Measurements from ENCODE around the gene VAT1L.

VAT1L gene

DNA sequence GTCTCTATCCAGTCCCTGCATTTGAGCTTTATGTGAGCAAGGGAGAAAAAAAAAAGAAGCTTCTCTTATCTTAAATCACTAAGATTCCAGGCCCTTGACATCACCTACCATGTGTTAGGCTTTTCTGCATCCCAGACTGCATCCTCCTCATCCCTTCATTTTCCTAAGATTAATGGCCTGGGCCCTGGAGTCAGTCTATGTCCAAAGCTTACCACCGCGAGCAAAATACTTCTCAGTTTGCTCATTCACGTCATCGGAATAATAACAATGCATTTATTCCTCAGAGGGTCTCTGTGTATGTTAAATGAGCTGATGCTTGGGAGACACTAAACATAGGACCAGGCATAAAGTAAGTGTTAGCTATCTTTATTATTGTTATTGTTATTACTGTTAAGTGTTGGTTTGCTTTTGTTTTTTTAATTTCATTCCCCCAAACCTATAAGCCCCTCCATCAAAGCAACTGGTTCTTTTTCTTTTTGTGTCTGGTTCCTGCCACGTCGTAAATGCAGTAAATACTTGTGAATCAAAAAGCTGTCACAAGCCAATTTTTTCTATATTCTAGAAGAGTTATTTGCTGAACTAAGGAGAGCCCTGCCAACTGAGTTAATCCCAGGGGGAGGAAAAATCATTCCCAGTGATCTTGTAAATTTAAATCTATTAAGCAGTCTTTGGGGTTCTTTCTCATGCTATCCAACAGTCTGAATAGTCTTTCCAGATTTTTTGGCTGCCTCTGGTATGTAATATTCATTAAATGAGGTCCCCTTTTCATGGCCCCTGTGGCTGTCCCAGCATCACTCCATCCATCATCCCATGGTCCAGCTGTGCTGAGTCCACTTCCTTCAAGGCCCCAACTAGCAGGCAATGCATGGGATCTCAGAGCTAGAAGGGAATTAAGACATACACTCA, 46.5 kb downstream of the VAT1L start:
- DNase-seq (ENCODE audit: low spot score), result peak; percentile 9

GRCh38 chr16:77836801-77837200, 48.4 kb downstream of the VAT1L start:
- no peak for DNase-seq (ENCODE audit: low spot score)

DNA sequence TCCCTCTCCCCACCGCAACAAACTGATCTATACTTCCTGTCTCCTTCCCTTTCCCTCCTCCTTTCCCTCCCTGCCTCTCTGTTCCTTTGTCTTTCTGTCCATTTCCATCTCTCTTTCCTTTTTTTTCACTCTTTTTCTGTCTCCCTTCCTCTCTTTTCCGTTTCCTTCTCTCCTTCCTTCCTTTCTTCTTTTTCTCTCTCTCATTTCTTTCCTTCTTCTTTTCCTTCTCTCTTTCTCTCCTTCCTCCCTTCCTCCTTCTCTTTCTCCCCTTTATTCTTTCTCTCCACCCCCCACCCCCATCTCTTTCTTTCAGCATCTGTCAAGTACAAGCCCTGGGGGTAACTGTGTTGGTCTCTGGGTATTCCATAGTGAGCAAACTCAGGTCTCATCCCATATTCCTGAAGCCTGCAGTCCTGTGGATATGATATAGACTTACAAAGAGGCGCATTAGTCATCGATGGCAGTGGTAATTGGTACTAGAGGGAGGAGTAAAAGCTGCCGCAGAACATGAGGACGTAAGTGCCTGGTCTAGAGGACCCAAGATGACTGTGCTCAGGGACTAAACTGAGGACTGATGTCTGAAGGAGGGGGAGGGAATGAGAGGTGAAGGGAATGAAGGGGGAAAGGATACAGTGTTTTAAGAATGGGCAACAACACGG, 50.4 kb downstream of the VAT1L start:
- no peak for DNase-seq (ENCODE audit: low spot score)

GRCh38 chr16:77840093-77840492, 51.7 kb downstream of the VAT1L start:
- no peak for DNase-seq (ENCODE audit: low spot score)

GRCh38 chr16:77840673-77841501, 52.5 kb downstream of the VAT1L start:
- DNase-seq (ENCODE audit: low spot score), result no peak

DNA sequence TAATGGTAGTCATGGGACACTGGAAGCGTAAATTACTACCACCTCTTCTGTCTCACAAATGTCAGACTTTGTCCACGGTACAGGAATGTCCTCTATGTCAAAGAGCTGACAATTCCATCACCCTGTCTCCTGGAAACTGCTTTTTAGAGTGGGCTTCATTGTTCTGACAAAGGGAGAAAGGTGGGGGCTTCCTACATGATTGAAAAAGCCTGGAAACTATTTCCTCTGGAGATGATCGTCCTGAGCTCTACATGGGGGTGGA, 53.1 kb downstream of the VAT1L start:
- no peak for DNase-seq (ENCODE audit: low spot score)

- DNase-seq (ENCODE audit: low spot score), result no peak
Observed at GRCh38 chr16:77842468-77842867, 54.1 kb downstream of the VAT1L start.

- no peak for DNase-seq (ENCODE audit: low spot score)
Observed at GRCh38 chr16:77843405-77843804, 55.0 kb downstream of the VAT1L start.

GRCh38 chr16:77844801-77845200, 56.4 kb downstream of the VAT1L start:
- no peak for DNase-seq (ENCODE audit: low spot score)

DNA sequence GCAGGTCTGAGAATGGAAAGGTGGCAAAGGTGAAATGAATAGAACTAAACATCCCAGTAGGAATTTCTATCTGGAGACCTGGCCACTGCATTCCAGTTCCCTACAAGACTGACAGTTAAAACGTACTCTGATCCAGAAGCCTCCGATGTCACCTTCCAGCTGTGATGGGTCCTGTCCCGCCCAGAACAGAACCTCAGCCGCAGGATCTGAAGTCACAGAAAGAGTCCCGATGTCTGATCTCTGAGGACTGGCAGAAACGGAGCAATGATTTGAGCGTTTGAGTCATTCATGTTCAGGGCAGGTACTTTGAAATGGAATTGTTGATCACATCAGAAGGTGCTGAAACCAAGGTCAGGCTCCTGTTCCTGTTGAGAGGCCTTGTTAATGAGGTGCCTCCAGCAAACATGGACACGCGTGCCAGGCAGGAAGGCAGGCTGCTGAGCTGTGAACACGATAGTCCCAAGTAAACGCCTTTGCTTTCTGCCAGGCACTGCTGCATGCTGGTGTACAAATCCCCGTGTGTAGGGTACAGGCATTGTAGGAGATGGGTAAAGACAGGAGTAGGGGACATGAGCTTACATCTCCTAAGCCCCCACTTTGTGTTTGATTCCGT, 61.4 kb downstream of the VAT1L start:
- DNase-seq (ENCODE audit: low spot score), result no peak

DNA sequence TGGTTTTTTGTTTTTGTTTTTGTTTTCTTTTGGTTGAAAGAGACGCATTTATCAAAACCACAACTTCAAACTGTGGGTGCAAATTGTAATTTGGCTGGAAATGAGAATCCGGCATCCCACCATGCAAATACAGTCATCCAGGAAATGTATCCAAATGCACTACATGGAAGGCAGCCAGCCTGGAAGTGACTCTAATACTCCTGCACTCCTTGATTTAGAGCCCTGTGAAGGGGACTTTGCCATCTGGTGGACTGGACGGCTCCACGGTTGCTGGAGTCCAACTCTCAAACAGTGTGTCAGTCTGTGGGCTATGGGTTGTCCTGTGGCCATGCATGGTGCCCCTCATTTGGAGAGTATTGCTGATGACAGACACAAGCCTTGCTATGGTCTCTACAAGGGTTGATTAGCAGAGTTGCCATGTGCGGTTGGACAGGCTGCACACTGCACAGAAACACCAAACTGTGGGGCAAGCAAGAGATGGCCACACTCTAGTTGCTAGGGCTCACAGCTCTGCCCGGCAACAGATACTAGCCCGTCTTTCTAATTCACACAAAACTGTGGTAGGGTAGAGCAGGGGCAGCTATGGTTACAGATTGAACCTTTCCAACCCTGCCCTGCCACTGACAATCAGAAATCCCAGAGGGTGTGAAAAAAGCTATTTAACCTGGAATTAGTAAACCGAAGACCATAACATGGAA, 62.4 kb downstream of the VAT1L start:
- peak; percentile 79 for DNase-seq (ENCODE audit: low spot score)

- no peak for DNase-seq (ENCODE audit: low spot score)
Observed at GRCh38 chr16:77853161-77853560, 64.8 kb downstream of the VAT1L start.

GRCh38 chr16:77856438-77857160, 68.2 kb downstream of the VAT1L start:
- DNase-seq (ENCODE audit: low spot score), result no peak

- DNase-seq (ENCODE audit: low spot score), result no peak
Observed at GRCh38 chr16:77858060-77858459, 69.7 kb downstream of the VAT1L start.

GRCh38 chr16:77859493-77860232, 71.3 kb downstream of the VAT1L start:
- no peak for DNase-seq (ENCODE audit: low spot score)

DNA sequence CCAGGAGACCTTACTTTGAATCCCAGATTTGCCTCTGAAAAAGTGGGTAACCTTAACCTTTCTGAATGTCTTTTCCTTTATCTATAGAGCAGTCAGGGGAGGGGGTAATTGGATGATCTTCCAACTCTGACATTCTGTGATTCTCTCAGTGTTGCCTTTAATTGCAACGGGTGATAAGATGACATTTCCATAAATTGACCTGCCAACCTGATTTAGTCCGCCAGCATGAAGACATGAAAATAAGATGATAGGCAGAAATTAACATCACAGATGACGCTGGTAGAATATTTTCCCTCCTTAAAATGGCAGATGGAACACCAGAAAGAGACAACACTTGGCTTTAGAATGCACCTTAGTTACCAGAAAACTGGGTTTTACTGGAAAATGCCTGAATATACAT, 72.6 kb downstream of the VAT1L start:
- DNase-seq (ENCODE audit: low spot score), result no peak

- no peak for DNase-seq (ENCODE audit: low spot score)
Observed at GRCh38 chr16:77863250-77863649, 74.9 kb downstream of the VAT1L start.

GRCh38 chr16:77866752-77867151, 78.4 kb downstream of the VAT1L start:
- no peak for DNase-seq (ENCODE audit: low spot score)

- no peak for DNase-seq (ENCODE audit: low spot score)
Observed at GRCh38 chr16:77868052-77868451, 79.7 kb downstream of the VAT1L start.

DNA sequence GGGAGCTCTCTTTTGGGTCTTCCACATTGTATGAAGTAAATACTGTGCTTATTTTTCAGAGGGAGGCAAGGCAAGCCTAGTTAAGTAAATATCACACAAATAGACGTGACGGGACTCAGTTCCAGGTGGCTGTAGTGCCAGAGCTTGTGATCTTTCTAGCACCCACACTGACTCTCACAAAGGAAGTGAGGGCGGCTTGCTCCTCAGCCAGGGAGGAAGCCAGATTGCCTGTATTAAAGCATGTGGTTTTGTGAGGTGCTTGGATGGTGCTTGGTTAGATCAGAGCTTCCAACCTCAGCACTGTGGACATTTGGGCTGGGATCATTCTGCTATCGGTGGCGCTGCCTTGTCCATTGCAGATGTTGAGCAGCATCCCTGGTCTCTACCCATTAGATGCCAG, 80.1 kb downstream of the VAT1L start:
- no peak for DNase-seq (ENCODE audit: low spot score)

Data from kidney capillary endothelial cell (primary cell).